Measurements from ENCODE around the gene TGM2.

- no peak for TF ChIP-seq CTCF (IDR thresholded peaks at IDR 0.05; ENCODE audit: low read length)
- no peak for TF ChIP-seq EZH2 (optimal IDR thresholded peaks at IDR 0.05; ENCODE audit: low read depth, low read length)
- TF ChIP-seq EZH2phosphoT487 (IDR thresholded peaks at IDR 0.05; ENCODE audit: low read length): no peak
Measured at GRCh38 chr20:38093641-38094077, 71.4 kb downstream of the TGM2 start.
